PC-3 (cell line): ENCODE results near the gene INO80C.

Experiments used
- CTCF ChIP-seq: fragments of 300-600 bp; sonication (generic); conservative IDR thresholded peaks from 2 replicates; pipeline ENCODE4 v1.5.1; 2017; ENCODE audit warnings: antibody characterized with exemption, low read depth, mild to moderate bottlenecking, low read length
- EZH2 ChIP-seq: fragments of 300-600 bp; sonication (generic); IDR thresholded peaks from one replicate; pipeline ENCODE4 v1.6.1; 2017; ENCODE audit warnings: antibody characterized with exemption, mild to moderate bottlenecking, low read length; ENCODE audit not compliant: unreplicated experiment
- EZH2phosphoT487 ChIP-seq: fragments of 300-600 bp; sonication (generic); IDR thresholded peaks from 2 replicates; pipeline ENCODE4 v1.6.1; 2018; ENCODE audit warnings: mild to moderate bottlenecking, antibody characterized with exemption, low read length, borderline replicate concordance

- TF ChIP-seq CTCF = no peak
- TF ChIP-seq EZH2phosphoT487 = no peak
- TF ChIP-seq EZH2 = no peak
Observed at GRCh38 chr18:35444636-35445035, 53.1 kb downstream of the INO80C start.
